ENCODE results near the gene CARD11.
A peak's percentile ranks its signal among the peaks of the same experiment; 100 is the strongest.
"Not testable (repeated sequence)": the region's sequence is repeated elsewhere in the genome, so short reads cannot be mapped to it uniquely, and the experiment has no call there.

The CARD11 gene

DNA sequence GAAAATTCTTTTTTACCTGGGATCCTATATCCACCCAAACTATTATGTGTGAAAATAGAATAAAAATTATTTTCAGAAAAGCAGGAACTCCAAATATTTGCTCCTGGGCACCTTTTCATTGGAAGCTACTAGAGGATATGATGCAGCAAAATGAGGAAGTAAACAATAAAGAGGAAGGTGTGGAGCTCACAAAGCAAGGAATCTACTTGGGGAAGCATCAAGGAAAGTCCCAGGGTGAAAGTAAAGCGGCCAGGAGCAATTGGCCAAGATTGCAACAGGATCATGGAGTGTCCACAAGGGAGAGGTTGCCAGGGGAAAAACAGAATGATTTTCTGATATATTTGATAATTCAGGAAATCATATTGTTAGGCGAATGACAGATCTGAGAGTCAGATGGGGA is 80.8 kb downstream of the CARD11 start:
- DNase-seq (ENCODE audit: low spot score), result no peak

DNA sequence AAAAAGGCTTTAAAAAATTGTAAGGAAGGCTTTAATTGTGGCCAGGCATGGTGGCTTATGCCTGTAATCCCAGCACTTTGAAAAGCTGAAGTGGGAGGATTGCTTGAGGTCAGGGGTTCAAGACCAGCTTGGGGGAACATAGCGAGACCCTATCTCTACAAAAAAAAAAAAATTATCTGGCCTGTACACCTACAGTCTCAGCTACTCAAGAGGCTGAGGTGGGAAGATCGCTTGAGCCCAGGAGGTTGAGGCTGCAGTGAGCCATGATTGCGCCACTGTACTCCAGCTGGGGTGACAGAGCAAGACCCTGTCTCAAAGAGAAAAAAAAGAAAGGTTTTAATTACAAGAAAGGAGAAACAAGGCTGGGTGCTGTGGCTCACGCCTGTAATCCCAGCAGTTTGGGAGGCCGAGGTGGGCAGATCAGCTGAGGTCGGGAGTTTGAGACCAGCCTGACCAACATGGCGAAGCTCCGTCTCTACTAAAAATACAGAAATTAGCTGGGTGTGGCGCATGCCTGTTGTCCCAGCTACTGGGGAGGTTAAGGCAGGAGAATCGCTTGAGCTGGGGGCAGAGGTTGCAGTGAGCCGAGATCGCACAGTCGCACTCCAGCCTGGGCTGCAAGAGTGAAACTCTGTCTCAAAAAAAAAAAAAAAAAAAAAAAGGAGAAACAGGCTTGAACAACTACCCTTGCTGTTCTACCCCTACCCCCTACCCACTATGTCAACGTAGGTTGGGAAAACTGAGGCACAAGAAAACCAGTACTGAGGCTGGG is 83.7 kb downstream of the CARD11 start:
- no peak for DNase-seq (ENCODE audit: low spot score)

DNA sequence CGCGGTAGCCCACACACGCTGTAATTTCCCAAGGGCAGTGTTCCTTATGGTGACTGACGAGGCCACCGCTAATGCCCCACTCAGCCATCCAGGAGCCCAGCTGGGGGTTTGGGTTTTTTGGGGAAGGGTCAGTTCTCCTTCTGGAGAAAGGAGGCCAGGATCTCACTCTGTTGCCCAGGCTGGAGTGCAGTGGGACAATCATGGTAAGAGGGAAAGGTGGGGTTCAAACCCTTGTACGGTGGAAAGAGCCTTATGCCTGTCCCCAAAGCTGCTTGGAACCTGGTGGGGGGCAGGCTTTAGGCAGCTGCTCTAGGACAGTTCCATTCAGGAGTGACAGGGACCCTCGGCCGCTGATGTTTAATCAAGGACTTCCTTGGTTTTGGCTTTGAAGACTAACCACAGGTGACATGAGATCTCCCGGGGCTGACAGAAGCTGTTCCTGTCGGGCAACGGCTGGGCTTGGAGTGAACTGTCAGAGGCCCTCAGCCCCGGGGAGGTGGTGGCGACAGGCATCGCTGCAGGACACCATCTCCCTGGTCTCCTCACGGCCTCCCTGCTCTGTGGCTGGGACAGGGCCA is 84.5 kb downstream of the CARD11 start:
- no peak for DNase-seq (ENCODE audit: low spot score)

DNA sequence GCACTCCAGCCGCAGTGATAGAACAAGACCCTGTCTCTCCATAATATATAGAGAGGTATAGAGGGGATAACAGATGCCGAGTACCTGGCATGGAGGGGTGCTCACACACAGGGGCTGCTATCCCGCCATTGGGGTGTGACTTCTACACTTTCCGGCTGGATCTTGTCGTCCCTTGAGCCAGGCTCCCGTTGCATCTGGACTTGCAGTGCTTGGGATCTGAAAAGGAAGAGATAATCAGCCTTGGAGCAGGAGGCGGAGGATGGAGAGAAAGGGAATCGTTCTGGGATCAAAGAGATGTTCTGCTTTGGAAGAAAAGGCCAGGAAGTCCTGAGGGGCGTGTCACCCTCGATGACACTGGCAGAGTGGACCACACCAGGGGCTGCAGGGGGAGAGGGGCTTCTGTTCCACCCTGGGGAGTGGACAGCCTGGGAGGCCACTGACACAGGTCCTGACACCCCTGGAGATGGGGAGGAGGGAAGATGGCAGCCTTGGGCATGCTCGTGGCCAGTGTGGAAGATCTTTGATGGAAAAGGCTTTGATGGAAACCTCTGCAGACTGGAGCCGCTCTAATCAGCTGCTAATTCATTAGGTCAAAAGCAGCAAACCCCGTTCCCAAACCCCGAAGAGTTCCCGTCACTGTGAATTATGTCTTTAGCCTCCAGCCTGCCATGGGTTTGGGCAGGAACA is 85.1 kb downstream of the CARD11 start:
- DNase-seq (ENCODE audit: low spot score), result no peak

DNA sequence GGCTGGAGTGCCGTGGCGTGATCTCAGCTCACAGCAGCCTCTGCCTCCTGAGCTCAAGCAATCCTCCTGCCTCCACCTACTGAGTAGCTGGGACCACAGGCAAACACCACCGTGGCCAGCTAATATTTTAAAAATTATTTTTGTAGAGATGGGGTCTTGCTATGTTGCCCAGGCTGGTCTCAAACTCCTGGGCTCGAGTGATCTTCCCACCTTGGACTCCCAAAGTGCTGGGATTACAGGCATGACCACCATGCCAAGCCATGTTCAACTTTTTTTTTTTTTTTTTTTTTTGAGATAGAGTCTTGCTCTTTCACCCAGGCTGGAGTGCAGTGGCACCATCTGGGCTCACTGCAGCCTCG is 86.3 kb downstream of the CARD11 start:
- not testable (repeated sequence) for DNase-seq (ENCODE audit: low spot score)

DNA sequence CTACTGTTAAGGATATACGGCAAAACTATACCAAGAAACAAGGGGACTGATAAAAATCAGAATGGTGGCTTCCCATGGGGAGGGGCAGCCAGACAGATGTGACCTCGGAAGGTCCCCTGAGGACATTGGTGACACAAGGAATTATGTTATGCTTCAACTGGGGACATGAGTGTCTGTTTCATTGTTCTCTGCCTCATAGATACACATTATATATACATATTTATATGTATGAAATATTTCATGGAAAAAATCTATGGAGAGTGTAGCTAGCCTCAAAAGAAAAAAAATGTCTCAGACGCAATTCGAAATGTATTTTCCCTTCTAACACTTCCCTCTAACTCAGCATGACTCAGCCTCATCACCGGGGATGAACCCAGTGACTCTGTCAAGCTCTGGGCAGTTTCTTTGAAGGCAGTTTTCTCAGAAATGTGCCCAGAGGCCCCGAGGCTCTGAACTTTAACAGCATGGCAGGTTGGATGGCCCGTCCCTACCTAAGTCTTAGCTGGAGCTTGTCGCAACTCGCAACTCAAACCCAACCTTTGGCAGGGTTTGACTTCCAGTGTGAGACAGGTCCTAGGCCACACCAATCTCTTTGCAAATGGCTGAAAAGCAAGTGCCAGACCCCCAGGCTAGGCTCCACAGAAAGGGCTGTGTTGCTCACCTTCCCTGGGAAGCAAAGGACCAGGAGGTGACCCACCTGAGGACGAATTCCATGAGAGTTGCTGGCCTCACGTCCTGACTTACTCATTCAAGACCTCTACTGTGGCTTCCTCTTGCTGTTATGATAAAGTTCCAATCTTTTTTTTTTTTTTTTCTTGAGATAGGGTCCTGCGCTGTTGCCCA is 86.9 kb downstream of the CARD11 start:
- no peak for DNase-seq (ENCODE audit: low spot score)

DNA sequence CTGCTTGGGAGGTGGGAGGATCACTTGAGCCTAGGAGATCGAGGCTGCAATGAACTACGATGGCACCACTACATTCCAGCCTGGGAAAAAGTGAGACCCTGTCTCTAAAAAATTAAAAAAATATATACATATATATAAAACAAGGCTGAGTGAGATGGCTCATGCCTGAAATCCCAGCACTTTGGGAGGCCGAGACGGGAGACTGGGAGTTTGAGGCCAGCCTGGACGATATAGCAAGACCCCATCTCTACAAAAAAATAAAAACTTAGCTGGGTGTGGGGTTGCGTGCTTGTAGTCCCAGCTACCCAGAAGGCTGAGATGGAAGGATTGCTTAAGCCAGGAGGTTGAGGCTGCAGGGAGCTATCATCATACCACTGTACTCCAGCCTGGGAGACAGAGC is 87.6 kb downstream of the CARD11 start:
- DNase-seq (ENCODE audit: low spot score), result no peak

DNA sequence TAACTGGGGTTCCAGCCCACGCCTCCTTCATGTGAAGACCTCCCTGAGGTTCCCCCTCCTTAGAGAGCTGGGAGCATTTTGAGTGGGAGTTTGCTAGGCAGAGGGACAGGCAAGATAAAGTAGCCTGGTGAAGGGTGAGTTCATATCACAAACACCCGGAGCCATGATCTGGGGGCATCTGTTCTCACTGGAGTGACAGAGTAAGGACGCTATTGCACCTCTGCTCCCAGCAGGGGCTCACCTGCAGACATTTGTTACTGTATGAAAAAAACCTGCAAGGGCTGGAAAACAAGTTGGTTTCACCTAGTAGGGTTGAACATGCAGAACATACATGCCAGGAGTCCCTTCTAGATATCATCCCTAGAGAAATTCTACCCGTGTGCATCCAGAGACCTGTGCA is 88.4 kb downstream of the CARD11 start:
- no peak for DNase-seq (ENCODE audit: low spot score)

DNA sequence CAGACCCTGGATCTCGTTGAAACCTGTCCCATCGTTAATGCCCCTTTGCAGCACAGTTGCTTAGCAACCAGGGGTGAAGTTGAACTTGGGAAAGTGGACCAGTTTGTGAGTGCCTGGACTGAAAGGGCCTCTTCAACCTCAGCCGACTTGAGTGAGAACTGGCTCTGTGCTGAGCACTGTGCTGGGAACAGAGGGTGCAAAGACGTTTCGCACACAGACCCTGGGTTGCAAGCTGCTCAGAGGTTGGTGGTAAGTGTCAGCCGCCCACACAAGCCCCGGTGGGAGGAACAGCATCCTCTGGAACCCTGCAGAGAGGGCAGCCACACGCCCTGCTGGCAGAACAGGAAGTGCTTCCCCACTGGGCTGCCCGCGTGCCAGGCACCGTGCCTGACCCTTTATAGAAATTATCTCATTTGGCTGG is 89.2 kb downstream of the CARD11 start:
- DNase-seq (ENCODE audit: low spot score), result peak; percentile 34

DNA sequence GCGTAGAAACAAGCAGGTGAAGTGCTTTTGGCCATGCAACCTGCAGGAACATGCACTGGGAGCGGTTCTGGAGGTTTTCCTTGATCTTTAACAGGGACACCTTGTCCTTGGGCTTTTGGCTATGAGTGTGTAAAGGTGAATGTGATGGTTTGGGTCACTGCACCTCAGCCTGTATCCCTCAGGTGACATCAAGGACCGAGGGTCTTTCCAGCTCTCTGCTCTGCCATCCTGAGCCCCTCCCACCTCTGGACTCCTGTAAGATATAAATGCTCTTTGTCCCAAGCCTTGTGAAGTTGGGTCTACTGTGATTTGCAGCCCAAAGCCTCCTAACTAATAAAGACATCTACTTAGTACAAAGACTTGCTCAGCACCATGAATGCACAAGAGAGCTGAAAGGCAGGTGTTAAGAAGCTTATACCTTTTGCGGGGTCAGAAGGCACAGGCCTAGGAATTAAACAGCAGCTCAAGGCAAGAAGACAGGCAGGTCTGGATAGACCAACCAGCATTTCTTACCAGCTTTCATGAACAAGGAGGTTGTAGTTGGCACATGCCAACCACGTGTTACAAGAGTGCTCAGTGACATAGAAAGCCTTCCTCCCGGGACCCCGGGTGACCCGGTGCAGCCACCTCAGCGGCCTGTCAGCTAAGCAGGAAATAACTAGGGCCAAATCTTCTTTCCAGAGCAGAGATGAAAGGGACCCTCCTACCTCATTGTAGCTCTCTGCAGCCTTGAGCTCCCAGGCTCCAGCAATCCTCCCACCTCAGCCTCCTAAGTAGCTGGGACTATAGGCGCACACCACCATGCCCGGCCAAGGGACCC is 89.9 kb downstream of the CARD11 start:
- DNase-seq (ENCODE audit: low spot score), result no peak

DNA sequence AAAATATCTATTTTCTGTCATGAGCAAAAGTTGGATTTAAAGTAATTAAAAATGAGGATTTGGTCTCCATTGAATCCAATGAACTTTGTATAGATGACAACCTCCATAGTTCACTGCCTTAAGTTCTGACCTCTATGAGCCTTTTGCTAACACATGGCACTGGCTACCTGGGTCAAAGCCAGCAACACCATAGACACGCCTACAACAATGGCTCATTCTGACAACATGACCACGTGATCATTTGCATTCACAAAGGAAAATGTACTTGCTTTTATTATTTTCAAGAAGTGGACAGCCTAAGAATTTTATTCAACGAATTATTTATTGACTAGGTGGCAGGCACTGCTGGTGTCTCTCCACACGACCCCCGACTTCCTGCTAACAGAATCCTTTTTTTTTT is 90.6 kb downstream of the CARD11 start:
- DNase-seq (ENCODE audit: low spot score), result no peak

DNA sequence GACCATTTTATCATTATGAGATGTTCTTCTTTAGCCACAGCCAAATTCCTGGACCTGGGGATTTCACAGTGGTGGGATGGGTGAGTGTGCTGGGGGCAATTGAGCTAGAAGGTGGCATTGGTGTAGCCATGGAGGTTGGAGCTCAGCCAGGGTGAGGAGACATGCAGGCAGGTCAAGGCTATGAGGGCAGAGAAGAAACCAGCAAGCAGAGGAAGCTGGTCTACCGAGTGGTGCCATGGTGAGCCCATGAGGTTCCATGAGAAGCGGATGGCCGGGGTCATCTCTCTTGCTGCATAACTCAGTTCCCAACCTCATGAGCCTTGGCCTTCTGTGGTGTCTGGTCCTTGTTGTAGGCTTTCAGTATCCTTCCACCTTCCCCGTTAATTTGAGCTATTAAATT is 91.4 kb downstream of the CARD11 start:
- no peak for DNase-seq (ENCODE audit: low spot score)

DNA sequence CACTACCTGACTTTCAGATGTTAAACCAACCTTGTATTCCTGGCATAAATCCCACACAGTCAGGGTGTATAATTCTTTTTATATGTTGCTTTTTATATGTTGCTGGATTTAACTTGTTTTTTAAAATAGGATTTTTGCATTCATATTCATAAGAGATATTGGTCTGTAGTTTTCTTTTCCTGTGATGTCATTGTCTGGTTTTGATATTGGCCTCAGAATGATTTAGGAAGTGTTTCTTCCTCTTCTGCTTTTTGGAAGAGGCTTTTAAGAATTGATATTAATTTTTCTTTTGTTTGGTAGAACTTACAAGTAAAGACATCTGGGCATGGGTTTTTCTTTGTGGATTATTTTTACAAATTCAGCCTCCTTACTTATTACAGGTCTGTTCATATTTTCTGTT is 93.1 kb downstream of the CARD11 start:
- DNase-seq (ENCODE audit: low spot score), result no peak

DNA sequence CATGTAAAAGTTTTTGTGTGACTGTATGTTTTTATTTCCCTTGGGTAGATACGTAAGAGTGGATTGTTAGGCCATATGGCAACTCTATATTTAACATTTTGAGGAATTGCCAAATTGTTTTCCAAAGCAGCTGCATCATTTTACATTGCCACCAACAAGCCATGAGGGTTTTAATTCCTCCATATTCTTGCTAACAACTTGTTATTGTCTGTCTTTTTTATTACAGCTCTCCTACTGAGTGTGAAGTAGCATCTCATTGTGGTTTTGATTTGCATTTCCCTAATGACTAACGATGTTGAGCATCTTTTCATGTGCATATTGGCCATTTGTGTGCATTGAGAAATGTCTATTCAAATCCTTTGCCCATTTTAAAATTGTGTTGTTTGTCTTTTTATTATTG is 94.9 kb downstream of the CARD11 start:
- DNase-seq (ENCODE audit: low spot score), result no peak

DNA sequence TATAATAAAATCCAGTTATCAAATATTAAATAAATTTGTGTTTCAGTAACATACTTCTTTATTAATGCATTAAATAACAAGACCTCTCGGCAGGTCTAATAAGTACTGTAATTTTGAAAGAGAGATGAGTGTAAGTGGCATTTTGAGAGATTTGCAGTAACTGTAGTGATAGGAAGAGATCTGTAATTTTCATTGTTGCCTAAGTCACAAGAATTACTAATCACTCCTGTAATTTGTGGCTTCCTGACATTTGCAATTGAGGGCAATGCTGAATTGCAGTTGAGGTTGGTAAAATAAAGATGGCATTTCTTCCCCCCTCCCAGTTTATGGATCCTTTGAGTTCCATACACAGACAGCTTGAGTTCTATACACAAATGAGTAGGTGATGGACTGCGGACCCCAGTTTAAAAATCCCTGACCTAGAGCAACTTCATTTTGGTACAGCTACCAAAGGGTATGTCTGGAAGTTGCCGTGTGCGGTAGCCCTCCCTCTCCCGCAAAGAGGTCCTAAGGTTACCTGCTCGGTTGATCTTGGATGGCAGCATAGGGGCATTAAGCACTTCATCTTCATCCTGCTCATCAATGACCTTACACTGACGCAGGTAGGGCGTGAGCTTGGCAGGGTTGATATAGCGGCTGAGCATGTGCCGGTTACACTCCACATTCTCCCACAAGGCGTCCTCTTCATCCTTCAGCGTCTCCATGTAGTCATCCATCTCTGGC is 96.4 kb downstream of the CARD11 start:
- DNase-seq (ENCODE audit: low spot score), result no peak

DNA sequence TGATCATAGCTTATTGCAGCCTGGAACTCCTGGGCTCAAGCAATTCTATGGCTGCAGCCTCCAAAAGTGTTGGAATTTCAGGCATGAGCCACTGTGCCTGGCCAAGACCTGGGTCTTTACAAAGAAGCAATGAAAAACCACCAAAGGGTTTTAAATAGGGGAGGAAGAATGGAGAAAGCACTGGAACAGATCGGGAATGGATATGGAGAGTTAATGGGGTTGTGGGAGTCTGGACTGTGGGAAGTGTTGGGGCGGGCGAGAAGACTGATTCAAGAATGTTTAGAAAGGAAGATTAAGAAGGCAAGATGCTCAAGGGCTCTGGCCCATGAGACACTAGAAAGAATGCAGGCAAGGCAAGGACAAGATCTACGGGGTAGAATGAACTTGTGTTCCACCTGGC is 98.5 kb downstream of the CARD11 start:
- DNase-seq (ENCODE audit: low spot score), result no peak

DNA sequence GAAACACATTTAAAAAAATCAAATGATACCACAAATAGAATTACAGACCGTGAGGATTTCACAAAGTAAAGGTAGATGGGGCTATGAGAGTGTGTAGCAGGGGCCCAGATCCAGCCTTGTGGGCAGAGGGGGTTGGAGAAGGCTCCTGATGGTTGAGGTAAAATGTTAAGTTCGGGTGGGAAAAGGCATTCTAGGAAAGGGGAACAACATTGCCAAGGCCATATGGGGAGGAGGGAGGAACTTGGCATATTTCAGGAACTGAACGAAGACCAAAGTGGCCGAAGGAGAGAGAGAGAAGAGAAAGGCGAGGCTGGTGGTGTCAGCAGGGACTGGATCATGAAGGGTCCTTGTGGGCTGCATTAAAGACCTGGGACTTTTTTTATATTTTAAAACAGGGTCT is 98.9 kb downstream of the CARD11 start:
- no peak for DNase-seq (ENCODE audit: low spot score)

DNA sequence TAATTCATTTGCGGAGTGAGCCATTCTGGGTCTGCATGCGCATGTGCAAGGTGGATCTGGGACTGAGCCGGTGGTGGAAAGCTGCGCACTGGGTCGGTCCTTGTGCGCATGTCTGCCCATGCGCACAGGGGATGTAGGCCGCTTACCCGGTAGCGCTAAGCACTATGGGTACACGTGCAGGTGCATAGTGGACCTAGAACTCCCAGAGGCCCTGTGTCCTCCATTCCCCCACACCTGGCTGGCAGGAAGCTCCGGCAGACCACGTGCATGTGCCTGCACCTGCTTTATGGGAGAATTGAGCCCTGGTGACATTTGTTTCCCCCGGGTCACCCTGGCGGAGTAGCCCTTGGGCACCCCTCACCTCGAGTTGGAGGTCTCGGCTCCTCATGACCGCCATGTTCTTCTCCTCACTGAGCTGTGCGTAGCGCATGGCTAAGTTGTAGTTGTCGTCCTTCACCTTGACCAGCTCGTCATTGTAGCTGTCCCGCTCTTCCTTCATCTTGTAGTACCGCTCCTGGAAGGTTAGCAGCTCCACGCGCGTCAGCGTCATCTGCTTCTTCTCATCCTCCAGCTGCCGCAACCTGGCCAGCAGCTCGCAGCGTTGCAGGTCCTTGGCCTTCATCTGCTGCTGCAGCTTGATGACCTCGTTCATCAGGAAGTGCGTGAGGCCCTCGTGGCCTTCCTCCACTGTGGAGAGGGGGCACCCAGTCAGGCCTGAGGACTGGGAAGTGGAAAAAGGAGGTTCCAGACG is 99.6 kb downstream of the CARD11 start:
- DNase-seq (ENCODE audit: low spot score), result no peak

DNA sequence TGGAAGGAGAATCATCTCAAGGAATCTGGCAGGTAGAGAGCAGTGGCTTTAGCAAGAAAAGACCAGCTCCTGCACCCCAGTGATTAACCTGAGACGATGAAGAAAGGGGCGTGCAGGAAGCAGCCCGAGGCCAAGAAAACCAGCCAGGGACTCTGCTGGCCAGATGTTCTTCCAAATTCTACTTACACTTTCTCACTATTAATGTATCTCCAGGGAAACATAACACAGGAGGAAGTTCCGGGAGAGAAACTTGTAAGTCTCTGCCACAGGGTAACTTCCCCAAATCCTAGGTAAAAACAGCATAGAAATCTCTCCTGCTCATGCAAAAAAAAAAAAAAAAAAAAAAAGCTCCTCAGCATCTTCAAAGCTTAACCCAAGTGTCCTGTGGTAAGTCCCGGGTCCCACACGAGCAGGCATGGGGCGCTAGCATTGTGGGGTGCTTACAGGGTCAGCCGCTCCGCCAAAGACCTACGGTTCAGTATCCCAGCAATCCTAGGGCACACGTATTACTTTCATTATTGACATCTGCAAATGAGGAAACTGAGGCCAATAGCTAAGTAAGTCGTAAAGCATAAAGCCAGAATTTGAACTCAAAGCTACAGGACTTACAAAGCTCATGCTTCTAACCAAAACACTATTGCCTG is 102.3 kb downstream of the CARD11 start:
- no peak for DNase-seq (ENCODE audit: low spot score)

DNA sequence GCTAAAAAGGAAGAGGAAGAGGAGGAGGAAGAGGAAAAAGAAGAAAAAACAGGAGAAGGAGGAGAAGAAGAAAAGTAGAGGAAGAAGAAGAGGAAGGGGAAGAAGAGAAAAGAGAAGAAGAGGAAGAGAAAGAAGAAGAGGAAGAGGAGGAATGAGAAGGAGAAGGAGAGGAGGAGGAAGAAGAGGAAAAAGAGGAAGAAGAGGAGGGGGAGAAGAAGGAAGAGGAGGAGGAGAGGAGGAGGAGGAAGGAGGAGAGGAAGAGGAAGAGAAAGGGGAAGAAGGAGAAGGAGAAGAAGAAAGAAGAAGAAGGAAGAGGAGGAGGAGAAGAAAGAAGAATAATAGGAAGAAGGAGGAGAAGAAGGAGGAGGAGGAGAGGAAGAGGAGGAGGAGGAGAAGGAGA is 103.2 kb downstream of the CARD11 start:
- DNase-seq (ENCODE audit: low spot score), result no peak
